AG08396 (cell line): ENCODE measurements around the gene MATN1.

Experiments used
- DNase-seq: peaks from one replicate; pipeline ENCODE4 v3.0.0; 2012; ENCODE audit warnings: low spot score, mixed read lengths

MATN1 gene

GRCh38 chr1:30718091-30718635 is 5.2 kb downstream of the MATN1 start:
- DNase-seq, result peak; percentile 93

GRCh38 chr1:30716646-30717045 is 6.7 kb downstream of the MATN1 start:
- DNase-seq, result no peak

DNA sequence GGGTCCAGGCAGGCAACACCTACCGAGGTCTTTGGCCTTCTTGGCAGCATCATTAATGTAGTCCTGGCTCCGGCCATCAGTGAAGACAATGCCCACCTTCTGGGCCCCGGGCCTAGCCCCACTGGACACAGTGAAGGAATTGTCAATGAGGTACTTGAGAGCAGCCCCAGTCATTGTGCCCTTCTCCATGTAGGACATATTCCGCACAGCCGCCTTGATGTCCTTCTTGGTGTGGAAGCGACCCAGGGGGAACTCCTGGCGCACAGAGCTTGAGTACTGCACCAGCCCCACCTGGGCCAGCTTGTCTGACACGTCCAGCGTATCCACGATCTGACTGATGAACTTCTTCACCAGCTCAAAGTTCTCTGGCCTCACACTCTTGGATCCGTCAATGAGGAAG is 7.5 kb downstream of the MATN1 start:
- DNase-seq, result no peak

DNA sequence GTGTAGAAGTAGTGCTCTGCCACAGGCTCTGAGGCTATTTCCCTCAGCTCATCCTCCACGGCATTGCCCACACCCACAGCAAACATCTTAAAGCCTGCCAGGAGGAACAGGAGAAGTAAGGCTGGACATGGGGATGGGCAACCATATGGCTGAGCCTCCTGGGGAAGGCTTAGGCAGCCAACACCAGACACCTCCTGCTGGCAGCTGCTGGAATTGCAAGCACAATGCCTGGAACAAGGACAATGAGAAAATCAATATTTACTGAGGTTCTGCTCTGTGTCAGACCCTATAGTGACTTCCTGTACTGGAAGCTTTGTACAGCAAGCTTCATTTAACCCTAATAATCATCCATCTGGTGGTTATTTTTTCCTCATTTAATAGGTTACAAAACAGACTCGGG is 8.2 kb downstream of the MATN1 start:
- no peak for DNase-seq

DNA sequence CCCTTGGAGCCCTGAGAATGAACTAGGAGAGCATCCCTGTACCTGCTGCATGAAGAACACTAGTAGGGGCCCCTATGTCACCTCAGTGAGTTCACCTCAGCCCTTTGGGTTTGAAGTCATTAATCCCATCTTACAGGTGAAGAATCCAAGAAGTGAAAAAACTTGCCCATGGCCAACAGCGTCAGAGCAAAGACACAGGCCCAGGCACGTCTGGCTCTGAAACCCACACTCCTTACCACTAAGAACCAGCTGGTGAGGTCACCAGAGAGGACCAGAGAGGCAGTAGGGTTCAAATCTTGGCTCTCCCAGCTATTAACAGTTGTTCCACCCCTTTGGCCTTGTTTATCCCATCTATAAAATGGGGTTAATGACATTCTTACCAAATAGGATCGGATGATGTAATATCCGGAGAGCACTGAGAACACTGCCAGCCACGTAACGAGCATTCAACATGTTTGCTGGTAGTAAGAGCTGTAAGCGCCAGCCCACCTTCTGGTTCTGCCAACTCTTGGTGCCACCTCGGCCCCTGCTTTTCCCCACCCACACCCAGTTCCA is 8.8 kb downstream of the MATN1 start:
- DNase-seq, result no peak

DNA sequence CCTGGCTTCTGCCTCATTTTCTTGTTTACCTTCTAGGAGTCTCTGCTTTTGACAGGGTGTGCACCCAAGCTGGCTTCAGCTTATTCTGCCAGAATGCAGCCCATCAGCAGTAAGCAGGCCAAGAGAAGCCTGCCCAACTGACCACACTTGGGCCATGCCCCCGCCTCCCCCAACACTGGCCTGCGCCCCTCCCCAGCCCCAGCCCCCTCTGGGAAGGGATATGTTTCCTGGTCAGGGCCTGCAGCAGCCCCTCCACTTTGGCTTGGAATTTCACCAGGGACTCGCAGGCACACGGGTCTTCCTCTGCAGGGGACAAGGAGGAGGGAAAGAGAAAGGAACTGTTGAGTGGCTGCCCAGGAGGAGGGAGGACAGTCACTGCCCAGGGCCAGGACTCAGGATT is 9.4 kb downstream of the MATN1 start:
- no peak for DNase-seq

DNA sequence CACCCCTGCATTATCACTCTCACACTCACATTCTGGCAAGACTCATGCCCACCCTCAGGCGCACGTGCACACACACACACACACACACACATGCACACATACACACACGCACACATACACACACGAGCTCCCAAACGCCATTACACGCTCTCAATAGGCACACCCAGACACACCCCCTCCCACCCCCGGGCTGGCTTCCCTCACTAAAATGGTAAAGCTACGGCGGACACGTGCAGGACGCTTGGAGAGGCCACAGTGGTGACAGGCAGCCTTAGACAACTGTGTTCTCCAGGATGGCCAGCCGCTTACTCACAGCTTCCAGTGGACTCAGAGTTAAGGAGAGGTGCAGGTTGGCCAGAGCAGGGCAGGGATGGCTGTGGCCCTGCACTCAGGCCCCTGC is 10.1 kb downstream of the MATN1 start:
- no peak for DNase-seq

DNA sequence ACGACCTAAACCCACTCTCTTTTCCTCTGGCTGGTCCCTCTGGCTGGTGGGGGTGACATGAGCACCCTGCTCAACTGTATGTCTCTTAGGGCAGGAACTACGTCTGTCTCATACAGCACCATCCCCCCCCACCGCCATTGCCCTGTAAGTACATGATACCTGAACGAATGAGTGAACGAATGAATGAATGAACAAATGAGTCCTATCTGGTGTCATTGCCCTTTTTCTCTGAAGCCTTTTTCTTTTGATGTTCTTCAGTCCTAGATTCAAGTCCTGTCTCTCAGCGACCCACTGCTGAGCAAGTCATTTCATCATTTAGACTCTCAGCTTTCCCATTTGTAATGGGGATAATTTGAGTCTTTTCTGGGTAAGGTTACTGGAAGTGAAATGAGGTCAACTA is 10.8 kb downstream of the MATN1 start:
- no peak for DNase-seq

GRCh38 chr1:30710407-30710806 is 13.0 kb downstream of the MATN1 start:
- no peak for DNase-seq

DNA sequence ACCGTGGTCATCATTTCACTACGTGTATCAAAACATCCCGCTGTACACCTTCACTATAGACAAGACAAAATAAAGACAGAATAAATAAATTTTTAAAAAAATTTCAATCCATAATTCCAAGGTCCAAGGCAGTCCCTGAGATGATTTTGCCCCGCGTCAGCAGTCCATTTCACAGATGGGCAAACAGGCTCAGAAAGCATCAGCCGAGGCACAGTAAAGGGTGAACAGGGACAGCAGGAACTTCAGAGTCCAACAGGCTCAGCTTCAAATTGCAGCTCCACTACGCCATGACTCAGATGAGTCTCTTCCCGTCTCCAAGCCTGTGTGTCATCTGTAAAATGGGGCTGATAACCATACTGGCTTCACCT is 15.0 kb downstream of the MATN1 start:
- DNase-seq, result no peak

- peak; percentile 84 for DNase-seq
These were observed 15.7 kb downstream of the MATN1 start for GRCh38 chr1:30707412-30708360.

DNA sequence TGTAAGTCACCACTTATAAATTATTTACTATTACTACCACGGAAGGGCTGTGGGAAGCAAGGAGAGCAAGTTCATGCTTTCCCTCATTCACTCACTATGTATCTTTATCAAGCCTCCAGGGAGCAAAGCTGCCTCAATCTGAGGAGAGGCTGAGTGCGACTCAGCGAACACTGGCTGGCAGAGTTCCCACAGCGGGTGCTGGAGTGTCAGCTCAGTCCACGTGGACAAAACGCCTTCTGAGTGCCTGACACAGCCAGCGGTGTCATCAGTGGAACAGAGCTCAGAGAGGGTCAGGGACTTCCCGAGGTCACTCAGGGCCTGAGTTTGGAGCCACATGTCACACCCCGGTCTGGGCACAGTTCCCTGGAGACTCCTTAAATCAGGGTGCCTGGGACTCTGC is 16.9 kb downstream of the MATN1 start:
- peak; percentile 47 for DNase-seq

GRCh38 chr1:30705698-30706097 is 17.7 kb downstream of the MATN1 start:
- no peak for DNase-seq

DNA sequence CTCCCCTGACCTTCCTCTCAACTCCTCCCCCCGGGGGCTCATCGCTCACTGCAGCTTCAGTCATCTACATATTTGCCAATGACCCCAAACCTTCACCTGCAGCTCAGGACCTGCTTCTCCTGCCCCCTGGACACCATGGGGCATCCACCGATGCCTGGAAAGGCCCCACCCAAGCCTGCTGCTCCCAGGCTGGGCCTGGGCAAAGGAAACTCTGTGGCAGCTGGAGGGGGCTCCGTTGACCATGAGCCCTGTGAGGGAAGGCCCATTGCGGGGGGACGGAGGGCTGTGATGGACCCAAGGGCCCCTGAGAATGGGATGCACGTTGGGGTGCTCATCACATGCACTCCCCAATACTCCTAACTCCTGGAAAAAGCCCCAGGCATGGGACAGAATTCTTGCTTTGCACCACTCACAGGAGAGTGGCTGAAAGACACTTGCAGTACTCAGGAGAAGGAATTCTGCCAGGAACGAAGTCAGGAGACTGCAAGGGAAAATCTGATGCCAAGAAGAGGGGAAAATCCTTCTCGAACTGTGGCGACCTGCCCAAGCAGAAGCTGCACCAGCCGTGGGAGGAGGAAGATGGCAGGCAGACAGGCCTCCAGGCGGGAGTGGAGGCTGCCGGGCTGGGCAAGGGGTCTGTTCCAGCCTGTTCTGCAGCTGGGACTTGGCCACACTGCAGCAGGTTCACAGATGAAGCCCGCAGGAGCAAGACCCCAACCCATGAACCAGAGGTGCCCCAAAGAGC is 18.4 kb downstream of the MATN1 start:
- DNase-seq, result no peak

- DNase-seq, result no peak
These were observed 19.1 kb downstream of the MATN1 start for GRCh38 chr1:30704271-30704670.

GRCh38 chr1:30702823-30703222 is 20.6 kb downstream of the MATN1 start:
- no peak for DNase-seq

DNA sequence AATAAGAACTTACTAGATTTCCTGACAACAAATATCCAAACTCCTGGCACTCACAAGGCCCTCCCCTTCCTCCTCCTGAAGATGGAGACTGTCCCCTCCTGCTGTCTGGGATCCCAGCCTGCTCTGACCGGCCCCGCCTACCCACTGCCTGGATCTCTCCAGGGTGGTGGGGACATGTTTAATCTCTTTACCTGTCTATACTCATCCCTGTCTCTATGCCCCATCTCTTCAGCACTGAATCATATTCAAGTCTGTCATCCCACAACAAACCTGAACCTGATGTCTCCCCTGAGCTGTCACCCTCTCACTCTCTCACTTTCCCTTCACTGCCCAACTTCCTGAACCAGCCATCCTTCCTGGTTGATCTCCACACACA is 22.1 kb downstream of the MATN1 start:
- DNase-seq, result no peak

- DNase-seq, result peak; percentile 79
These were observed 22.7 kb downstream of the MATN1 start for GRCh38 chr1:30700528-30701257.

- DNase-seq, result no peak
These were observed 23.6 kb downstream of the MATN1 start for GRCh38 chr1:30699762-30700161.

DNA sequence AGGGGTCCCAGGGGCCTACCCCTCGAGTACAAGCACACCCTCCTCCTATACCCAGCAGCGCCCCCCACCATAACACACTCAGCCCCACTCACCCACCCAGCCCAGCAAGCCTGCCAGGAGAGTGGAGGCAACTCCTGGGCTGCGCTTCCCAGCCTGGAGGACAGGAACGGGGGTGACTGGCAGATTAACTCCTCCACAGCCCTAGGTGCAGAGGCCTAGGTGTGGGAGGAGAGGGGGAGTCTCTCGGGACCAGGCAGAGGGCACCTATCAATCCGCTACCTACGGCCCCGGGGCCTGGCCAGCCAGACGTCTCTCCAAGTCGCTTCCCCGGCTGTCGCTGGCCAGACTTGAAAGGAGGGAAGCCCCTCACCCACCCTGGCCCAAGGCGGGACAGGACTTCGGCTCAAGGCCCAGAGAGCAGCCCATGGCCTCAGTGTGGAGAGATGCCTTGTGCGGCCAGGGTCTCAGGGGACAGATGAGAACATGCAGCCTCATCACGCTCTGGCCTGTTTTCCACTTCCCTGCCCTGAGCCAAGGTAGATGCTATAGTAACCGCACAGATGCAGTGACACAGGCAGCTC is 24.9 kb downstream of the MATN1 start:
- DNase-seq, result no peak

DNA sequence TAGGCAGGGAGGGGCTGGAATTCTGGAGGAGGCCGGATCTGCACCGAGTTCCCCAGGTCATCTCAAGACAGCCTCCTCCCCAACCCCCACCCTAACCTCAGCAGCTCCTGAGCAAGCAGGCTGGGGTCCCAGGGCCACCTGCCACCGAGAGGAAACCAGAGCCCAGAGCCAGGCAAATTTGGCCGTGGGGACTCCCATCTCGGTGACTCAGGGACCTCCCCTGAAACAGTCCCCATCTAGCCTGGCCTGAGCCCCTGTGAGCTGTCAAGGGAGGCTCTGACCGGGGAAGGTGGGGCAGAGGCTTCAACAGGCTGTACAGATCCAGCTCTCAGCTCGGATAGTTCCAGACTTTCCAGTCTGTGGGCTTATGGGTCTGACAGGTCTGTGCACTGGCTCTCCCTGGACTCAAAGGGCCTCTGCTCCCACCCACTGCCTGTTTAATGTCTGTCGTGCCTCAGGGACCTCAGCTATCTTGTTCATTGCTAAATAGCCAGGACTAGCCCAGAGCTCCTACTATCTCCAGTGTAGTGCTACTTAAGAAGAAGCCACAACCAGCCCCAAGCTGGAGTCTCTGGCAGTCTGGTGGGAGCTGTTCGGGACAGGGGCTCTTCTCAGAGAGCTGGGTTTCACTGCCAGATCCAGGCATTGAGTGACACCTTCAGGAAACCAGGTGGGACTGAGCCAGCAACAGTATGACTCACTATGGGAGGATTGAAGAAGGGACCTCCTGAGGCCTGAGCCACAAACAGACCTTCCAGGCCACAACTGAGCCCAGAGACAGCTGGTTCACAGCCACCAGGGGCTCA is 25.6 kb downstream of the MATN1 start:
- DNase-seq, result no peak
